ENCODE measurements around the gene MYPN.
"Not testable (repeated sequence)": the region's sequence is repeated elsewhere in the genome, so short reads cannot be mapped to it uniquely, and the experiment has no call there.

MYPN gene

GRCh38 chr10:68179016-68179415, 69.7 kb downstream of the MYPN start:
- DNase-seq, result no peak

- DNase-seq, result no peak
Measured at GRCh38 chr10:68180490-68180889, 71.2 kb downstream of the MYPN start.

GRCh38 chr10:68184546-68184945, 75.3 kb downstream of the MYPN start:
- no peak for DNase-seq

- no peak for DNase-seq
Measured at GRCh38 chr10:68185085-68185484, 75.8 kb downstream of the MYPN start.

- no peak for DNase-seq
Measured at GRCh38 chr10:68188835-68189234, 79.5 kb downstream of the MYPN start.

GRCh38 chr10:68192113-68192512, 82.8 kb downstream of the MYPN start:
- DNase-seq, result no peak

GRCh38 chr10:68194290-68194689, 85.0 kb downstream of the MYPN start:
- DNase-seq, result no peak

- DNase-seq, result not testable (repeated sequence)
Measured at GRCh38 chr10:68195776-68196175, 86.5 kb downstream of the MYPN start.

GRCh38 chr10:68196701-68197100, 87.4 kb downstream of the MYPN start:
- DNase-seq, result no peak

GRCh38 chr10:68202960-68203353, 93.7 kb downstream of the MYPN start:
- peak; percentile 12 to 18 for DNase-seq

- peak; percentile 10 to 21 for DNase-seq
Measured at GRCh38 chr10:68208424-68209042, 99.2 kb downstream of the MYPN start.

GRCh38 chr10:68211669-68212068, 102.4 kb downstream of the MYPN start:
- no peak for DNase-seq

GRCh38 chr10:68212721-68213352, 103.5 kb downstream of the MYPN start:
- DNase-seq, result no peak

GRCh38 chr10:68218786-68219185, 109.5 kb downstream of the MYPN start:
- no peak for DNase-seq

- DNase-seq, result no peak
Measured at GRCh38 chr10:68221196-68221595, 111.9 kb downstream of the MYPN start.

GRCh38 chr10:68222391-68222790, 113.1 kb downstream of the MYPN start:
- DNase-seq, result no peak

GRCh38 chr10:68223535-68224165, 114.4 kb downstream of the MYPN start:
- DNase-seq, result no peak

- no peak for DNase-seq
Measured at GRCh38 chr10:68224810-68225209, 115.5 kb downstream of the MYPN start.

GRCh38 chr10:68230268-68230667, 121.0 kb downstream of the MYPN start:
- DNase-seq, result no peak

- DNase-seq, result peak; percentile 42 to 48
Measured at GRCh38 chr10:68231106-68231816, 122.0 kb downstream of the MYPN start.

GRCh38 chr10:68231817-68232251, 122.5 kb downstream of the MYPN start, which contains the start of gene ATOH7:
TSS of gene ATOH7 (minus strand) at chr10:68232113. CDS start at chr10:68231677, 436 bp downstream.
- no peak for DNase-seq

- no peak for DNase-seq
Measured at GRCh38 chr10:68233046-68233445, 123.8 kb downstream of the MYPN start.

- no peak for DNase-seq
Measured at GRCh38 chr10:68235111-68235510, 125.8 kb downstream of the MYPN start.

- DNase-seq, result no peak
Measured at GRCh38 chr10:68235581-68235980, 126.3 kb downstream of the MYPN start.

Measured in activated CD4-positive, alpha-beta T cell treated with anti-CD3 and anti-CD28 coated beads, Interleukin-2, amount 50 U/mL, for 48 hours (primary cell).